NCI-H1092 (cell line): Measurements from ENCODE around the gene HTR3D.
"Not testable (repeated sequence)": the region's sequence is repeated elsewhere in the genome, so short reads cannot be mapped to it uniquely, and the experiment has no call there.

Source experiments
- DNase-seq: peaks from one replicate; lab custom pipeline; 2025; lab: John Stamatoyannopoulos, UW

HTR3D gene, protein sequence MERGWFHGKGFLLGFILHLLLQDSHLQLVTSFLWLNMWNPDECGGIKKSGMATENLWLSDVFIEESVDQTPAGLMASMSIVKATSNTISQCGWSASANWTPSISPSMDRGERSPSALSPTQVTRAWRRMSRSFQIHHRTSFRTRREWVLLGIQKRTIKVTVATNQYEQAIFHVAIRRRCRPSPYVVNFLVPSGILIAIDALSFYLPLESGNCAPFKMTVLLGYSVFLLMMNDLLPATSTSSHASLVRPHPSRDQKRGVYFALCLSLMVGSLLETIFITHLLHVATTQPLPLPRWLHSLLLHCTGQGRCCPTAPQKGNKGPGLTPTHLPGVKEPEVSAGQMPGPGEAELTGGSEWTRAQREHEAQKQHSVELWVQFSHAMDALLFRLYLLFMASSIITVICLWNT

DNA sequence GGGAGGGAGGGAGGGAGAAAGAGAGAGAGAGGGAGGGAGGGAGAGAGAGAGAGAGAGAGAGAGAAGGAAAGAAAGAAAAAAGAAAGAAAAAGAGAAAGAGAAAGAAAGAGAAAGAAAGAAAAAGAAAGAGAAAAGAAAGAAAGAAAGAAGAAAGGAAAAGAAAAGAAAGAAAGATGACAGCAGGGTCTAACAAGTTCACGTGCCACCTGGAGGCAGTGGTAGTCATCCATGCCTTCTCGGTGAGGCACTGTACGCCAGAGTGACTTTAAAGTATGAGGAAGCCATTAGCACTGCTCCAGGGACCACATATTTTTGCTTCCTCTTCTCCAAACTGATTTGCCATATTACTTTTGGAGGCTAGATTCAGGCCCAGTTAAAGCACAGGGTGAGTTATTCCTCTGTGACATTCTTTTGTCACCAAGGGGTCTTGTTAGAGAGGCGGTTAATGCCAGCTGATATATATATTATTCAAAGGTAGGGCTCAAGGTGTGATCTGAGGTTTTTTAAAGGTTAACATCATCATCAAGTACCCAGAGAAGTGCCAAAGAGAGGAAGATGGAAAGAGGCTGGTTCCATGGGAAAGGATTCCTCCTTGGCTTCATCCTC is at the start of gene HTR3D:
Gene HTR3D (plus strand): TSS at position 556 of the 606 bp plus-strand sequence. CDS start 0 bp downstream, at position 556.
- no peak for DNase-seq

DNA sequence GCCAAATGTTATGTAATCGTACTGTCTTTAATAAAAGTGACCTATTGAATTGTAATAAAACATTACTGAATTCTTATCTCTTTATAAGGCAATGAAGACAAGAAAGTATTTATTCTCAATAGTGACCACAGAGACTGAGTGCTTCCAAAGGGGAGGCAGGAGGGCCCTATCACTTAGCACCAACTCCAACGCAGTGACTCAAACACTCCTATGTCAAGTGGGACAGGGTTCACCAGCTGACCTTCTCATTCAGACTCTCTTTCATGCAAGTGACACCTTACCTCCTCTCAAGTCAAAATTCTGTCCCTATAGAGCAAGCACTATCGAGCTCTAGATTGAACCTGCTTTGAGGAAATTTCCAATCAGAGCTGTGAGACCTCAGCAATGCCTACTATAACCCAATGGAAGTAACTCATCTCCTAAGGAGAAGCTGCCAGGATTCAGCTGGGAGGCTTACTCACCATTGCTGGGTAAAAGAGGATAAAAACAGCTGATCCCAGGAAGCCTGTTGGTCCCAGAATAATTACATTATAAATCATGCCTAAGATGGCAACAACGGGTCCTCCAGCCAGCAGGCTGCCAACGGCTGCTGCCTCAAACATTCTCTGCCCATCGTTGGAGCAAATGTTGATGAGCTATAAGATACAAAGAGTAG is 49.4 kb upstream of the HTR3D start:
- no peak for DNase-seq

DNA sequence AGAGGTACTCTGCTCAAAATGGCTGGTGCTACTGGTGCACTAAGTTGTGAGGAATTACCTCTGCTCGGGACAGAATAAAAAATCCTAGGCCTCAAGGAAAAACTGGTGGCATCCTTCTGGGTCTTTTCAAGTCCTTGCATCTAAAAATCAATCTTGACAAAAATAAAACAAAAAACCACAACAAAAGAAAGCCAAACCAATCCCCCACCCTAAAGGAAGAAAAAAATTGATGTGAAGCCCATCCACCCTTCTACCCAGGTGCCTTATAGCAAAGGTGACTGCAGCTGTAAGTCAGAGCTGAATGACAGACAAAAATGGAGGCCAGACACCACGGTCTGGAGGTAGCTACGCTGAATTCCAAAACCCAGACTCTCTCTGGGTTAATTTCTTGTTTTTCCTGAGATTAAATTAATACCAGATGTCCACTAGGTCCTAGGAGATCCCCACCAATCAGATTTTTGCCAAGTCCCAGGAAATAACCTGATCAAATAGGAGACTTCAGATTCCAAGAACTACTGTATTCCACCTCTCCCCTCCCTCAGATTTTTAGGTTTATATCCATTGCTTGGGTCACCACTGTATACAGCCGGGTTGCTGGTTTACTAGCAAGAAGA is 47.3 kb upstream of the HTR3D start:
- DNase-seq = no peak

DNA sequence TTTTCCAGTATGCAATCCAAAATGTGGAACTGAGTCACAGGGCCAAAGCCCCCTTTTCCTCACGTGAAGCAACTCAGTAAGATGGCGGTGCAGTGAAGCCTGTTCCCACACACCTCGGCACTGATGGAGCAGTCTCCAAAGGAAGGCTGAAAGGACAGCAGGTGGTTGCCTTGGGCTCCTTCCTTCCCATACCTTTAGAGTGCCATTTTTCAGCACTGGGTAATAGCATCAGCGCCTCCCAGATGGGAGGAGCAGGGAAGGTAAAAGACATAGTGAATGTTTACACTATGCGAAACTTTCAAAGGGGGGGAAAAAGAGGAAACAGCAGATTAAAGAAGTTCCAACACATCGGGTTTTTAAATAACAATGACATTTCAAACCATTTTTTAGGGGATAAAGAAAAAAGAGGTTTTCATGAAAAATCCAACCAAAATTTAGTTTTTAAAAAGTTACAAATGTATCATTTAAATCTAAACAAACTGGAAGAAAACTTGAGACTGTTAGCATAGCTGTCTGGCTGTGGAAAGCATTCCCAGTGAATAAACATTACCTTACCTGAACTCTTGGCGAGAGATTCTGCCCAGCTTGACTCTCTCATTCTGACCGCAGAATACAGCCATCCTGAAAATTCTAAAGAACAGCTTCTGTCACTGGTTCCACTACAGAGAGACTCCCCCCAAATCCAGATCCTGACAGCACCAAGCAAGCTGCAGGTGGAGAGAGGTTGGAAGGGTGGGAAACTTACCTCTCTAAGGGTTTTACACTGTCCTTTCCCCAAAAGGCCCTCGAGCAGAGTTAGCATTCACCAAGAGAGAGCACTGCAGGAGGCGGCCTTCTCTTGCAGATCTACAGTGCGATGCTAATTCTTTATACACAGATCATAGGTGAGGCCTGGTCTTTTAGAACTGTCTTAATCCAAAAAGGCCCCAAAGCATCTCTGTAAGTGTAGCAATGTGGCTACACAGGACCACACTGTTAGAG is 46.5 kb upstream of the HTR3D start:
- DNase-seq = no peak

DNA sequence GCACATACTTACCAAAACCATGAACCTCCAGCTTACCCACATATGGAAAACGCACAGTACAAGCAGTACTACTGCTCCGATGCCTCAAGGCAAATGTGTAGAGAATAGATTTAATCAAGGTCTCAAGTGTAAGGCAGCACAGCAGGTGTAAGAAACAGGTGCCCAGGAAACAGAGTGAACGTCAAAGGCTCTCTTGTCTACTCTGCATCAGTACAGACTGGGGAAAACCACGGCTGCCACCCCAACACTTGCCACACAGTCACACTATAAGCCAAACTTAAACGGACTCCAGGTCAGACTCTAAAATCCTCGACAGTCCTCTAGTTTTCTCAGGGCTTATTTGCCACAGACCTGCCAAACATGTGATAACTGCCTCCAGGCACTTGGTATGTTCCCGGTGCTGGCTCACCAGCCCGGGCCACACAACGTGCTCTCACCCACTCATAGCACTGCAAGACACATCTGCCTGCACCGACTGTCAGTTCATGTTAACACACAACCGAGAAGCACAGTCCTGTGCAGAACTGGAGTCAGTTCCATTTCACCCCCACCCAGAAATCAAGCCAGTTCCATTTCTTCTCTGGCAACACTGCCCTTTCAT is 44.4 kb upstream of the HTR3D start:
- no peak for DNase-seq

DNA sequence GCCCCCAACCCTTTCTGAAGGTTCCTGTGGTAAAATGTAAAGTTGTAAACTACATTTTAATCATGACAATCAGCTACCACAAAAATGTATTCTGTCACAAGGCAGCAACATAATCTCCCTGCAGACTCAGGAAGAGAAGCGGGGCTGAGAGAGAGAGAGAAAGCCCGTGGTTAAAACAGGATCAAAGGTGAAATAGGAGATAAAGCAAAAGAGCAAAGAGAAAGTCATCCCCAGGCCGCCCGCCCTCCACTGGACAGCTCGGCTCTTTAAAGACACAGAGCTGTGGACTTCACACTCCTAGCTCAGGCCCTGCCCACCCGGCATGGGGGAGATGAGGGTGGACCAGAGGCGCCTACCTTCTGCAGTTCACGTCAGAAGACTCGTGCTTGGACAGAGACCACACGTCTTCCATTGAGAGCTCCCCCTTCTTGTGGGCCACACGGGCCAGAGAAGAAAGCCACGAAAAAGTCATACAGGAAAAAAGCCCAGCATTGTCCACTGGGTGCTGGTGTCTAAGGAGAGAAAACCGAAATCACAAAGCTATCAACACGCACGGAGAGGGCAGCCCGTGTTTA is 43.2 kb upstream of the HTR3D start:
- no peak for DNase-seq

DNA sequence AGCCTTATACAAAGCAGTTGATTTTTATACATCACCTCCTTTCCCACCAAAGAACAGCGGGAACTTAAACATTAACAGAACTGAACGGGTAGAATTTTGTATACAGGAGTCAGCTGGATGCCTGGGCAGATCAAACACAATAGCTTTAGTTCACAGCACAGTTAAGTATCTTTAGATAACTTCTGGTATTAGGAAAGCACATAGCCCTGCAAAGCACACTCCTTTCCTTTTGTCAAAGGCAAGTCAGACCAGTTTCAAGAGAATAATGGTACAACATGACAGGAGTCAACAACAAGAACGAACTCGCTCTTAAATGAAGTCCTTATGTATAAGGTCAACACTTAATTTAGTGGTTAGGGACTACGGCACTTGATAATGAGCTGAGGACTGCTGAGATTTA is 40.1 kb upstream of the HTR3D start:
- no peak for DNase-seq

DNA sequence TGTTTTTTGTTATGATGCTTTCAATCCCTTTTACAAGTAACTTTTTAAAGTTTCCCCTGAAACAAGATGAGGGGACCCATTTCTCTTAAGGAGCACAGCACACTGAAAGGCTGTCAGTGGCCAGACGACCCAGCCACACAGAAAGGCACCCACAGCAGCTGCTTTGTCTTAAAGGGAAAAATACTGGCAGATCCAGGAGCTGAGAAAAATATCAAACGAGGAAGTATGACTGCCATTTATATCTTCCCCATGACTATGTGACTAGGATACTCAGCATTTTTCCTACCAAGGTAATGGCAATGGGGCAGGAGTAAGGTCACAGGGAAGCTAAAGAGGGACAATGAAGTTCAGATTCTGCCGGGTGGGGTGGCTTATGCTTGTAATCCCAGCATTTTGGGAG is 29.8 kb upstream of the HTR3D start:
- no peak for DNase-seq

DNA sequence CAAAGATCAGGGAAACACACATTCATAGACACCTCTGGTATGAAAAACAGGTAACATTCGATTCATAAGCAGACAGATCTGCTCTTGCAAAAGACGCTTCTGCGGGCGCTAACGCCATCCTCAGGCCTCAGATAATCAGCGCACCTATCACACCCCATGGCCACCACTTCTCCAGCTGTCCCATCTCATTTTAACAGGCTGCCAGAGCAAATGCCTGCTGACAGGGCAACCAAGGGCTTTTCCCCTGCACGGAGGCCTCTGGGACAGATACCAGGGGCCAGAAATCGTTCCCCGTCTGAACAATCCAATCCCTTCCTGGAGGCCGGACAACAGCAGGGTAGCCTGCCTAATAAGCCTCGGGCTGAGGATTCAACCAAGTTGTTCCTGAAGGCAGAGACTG is 29.1 kb upstream of the HTR3D start:
- no peak for DNase-seq

DNA sequence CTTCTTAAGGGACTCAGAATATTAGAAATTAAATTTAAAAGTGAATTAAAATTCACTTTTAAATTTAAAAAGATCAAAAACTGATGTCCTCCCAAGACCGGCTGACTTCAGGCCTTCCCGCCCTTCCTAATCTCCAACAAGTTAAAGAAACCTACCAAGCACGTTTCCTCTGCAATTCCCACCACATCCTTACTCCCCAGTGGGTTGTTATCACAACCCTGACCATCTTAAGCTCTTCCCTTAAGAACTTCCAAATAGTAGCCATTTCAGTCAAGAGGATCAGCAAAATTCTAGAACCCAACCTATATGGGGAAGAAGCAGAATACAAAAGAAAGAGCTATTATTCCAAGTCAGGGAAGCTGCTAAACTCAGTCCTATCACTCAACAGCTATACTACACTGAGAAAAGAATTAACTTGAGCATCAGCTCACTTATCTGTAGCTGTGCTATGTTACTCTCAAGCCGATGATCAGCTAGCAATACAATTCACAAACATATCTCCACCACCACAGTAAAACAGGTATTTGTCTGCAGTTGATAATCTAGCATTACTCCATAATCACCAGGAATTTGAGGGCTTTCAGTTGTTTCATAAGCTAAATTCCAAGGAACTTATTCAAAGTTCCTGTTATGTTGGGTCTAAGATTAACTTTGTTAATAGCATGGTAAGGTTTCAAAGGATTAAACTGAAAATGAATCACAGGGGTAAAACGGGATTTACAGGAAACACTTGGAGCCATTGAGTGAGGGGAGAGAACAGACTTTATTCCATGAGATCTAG is 28.2 kb upstream of the HTR3D start:
- no peak for DNase-seq

DNA sequence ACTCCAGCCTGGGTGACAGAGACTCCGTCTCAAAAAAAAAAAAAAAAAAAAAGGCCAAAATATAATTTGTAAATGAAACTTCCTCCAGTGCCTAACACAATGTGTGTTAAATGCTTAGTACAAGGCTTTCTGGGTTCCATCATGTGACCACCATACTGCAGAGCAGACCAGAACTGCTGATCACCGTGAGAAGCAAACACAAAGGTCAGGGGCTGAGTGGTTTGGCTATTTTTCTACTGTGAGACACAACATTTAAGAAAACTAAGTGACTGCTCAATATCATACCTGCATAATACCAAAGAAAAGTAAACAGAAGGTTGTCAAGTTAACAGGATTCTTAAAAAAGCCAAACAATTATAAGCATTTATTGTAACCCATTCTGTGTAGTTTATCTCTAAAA is 27.1 kb upstream of the HTR3D start:
- DNase-seq = no peak

DNA sequence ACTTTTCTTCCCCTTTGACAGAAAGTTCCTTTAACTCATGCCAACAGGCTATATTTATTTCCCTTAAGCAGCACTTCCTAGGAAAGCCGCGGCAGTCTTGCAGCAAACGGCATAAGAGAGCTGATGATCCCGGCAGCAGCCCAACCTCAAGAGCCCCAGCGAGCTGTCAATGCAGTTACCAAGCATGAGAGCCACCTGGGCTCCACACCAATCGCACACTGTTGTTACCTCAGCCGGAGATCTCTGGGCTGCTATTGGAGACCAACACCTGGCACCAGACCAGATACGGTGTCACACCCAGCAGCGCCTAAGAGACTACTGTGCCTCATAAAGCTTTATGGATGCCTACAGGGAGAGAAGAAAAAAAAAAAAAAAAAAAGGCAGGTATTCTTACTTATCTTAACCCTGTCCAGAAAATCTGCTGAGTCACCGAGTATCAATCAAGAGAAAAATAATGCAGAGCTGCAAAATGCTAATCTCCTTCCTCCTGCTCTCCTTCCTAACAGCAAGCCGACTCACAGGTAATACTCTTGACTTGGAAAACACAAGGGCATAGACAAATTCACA is 25.5 kb upstream of the HTR3D start:
- DNase-seq = peak; percentile 90

DNA sequence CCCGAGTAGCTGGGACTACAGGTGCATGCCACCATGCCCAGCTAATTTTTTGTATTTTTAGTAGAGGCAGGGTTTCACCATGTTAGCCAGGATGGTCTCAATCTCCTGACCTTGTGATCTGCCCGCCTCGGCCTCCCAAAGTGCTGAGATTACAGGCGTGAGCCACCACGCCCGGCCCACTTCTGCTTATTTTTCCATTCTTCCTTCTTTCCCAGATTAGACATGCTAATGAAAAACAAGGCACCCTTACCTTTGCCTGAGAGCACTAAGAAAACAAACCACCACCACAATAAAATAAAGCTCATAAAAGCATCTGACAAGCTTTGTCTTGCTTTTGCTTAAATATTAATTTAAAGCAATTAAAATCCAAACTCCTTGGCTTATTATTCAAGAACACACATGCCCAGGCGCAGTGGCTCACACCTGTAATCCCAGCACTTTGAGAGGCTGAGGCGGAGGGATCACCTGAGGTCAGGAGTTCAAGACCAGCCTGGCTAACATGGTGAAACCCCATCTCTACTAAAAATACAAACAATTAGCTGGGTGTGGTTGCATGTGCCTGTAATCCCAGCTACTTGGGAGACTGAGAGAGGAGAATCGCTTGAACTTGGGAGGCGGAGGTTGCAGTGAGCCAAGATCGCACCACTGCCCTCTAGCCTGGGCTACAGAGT is 24.3 kb upstream of the HTR3D start:
- DNase-seq = not testable (repeated sequence)

DNA sequence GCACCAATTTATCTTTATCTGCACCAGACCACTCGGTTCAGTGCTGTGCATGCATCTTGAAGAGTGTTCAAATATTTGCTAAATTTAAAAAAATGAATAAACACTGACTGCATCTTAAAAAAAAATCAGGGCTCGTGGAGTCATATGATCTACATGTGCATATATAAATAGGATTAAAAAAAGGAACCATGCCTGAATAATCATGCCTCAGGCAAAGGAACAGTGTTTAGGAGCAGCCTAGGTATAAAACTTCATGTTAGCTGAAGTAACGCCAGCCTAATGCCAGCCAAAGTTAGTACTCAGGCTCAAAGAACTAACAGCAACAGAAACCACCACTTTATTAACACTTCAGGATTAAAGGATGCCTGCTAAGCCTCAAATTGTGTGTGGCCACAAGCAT is 23.4 kb upstream of the HTR3D start:
- no peak for DNase-seq

DNA sequence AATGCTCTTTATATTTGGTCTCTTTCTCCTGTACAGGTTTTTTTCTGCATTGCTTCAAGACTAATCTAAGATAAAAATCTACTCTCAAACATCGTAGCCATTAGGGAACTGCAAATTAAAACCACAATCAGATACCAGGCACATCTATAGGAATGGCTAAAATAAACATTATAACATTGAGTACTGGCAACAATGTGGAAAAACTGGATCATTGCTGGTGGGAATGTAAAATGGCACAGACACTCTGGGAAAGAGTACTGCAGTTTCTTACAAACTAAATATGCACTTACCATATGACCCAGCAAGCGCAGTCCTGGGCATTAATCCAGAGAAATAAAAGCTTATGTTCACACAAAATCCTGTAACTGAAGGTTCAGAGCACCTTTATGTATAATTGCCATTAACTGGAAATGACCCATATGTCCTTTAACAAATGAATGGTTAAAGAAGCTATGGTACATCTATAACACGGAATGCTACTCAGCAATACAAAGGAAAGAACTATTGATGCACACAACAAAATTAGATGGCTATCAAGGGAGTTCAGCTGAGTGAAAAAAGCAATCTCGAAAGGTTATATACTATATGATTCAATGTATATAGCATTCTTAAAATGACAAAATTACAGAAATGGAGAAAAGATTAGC is 20.2 kb upstream of the HTR3D start:
- DNase-seq = no peak

DNA sequence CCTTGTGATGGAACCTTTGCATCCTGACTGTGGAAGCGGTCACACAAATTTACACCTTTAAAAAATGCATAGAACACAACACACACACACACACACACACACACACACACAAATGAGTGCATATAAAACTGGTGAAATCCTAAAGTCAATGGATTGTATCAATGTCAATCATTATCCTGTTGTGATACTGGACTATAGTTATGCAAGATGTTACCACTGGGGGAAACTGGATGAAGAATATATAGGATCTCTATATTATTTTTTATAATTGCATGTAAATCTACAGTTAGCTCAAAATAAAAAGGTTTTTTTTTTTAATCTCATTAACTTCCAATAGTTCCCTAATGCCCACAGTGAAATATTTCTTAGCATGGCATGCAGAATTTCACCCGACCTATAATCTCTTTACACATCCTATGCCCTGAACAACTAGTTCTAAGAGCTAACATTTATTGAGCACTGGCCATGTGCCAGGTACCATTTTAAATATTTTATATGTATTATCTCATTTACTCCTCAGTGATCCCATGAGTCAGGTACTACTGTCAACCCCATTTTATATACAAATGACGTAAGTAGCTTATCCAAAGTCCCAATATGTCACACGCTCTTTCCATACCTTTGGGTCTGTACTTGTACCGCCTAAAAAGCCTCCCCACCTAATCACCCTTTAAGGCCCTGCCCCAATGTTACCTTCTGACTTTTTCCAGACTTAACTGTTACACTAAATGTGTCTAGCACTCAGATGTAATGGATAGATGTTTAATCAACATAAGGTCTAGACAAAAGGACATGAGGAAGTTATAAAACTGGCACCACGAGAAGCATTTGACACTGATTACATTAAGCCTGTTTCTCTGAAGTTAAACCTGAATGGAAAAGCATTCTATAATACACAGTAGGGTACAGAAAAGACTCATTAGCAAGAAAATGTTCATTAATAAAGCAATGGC is 19.3 kb upstream of the HTR3D start:
- no peak for DNase-seq

DNA sequence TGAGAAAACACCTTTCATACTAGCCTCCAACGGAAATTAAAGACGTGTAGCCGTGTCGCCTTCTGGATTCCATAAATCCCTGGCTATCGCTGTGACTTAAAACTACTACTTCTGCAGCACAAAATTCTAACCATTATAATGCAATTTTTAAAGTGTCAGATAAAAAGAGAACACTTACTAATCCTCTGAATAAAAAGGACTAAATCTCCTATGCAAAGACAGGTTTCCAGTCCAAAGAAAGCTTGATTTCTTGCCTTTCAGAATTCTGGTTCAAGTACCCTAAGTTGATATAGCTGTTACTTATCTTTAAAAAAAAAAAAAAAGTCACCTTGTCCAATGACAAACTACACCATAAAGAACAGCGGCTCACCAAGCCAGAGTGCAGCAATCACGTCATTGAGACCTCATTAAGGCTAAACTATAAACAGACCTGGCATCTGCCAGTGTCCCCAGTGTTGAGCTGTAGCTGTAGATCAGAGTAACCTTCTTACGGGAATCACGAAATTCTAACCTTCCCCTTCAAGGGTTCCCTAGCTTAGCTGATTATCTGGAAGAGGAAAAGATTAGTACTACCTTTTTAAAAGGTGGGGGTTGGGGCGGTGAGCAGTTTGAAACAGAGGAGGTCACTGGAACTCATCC is 16.0 kb upstream of the HTR3D start:
- DNase-seq = no peak
